ENCODE results near the gene TPCN2. TPM values are rescaled to one million over a fixed set of nuclear protein-coding genes. Genes with fewer than 3 reads are reported as not detected.
"Not testable (repeated sequence)": the region's sequence is repeated elsewhere in the genome, so short reads cannot be mapped to it uniquely, and the experiment has no call there.

TPCN2 gene
- total RNA-seq, 1 donor from 2014 or later: 23.7 TPM

DNA sequence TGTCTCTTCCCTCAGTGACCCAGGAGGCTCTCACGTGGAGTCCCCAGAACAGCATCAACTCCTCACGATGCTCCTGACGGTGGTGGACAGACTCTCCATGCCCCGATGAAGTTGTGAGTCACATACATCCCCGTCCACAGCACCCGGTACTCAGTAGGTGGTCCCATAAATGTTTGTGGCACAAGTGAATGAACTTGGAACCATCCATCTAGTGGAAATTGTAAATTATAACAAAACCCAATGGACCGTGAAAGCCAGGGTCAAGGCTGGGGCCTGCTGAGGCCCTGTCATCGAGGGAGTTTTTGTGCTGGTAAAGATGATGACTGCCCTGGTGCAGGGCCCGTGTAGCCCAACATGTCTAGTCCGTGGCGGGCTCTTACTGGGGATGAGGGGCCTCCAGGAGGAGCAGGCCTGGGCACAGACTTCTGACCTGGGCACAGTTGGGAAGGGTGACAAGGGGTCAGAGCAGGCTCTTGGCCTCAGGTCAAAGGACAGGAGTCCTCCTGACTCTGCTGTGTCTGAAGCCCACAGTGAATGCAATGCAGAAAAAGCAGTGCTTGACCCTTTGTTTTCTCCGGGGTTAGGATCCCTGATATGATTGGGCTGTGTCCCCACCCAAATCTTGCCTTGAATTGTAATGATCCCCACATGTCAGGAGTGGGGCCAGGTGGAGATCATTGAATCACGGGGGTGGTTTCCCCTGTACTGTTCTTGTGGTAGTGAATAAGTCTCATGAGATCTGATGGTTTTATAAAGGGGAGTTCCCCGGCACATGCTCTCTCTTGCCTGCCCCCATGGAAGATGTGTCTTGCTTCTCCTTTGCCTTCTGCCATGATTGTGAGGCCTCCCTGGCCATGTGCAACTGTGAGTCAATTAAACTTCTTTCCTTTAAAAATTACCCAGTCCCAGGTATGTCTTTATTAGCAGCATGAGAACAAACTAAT lies 87.0 kb downstream of the TPCN2 start:
- H3K27me3 Mint-ChIP-seq (ENCODE audit: low read depth): no peaks in the 10 kb centered on the region
- peaks cover 8% of the 10 kb centered on the region for H3K36me3 Mint-ChIP-seq
- H3K4me3 Mint-ChIP-seq: no peak overlapping the region
- TF ChIP-seq, protein P1, sequence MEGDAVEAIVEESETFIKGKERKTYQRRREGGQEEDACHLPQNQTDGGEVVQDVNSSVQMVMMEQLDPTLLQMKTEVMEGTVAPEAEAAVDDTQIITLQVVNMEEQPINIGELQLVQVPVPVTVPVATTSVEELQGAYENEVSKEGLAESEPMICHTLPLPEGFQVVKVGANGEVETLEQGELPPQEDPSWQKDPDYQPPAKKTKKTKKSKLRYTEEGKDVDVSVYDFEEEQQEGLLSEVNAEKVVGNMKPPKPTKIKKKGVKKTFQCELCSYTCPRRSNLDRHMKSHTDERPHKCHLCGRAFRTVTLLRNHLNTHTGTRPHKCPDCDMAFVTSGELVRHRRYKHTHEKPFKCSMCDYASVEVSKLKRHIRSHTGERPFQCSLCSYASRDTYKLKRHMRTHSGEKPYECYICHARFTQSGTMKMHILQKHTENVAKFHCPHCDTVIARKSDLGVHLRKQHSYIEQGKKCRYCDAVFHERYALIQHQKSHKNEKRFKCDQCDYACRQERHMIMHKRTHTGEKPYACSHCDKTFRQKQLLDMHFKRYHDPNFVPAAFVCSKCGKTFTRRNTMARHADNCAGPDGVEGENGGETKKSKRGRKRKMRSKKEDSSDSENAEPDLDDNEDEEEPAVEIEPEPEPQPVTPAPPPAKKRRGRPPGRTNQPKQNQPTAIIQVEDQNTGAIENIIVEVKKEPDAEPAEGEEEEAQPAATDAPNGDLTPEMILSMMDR (IDR thresholded peaks at IDR 0.05; ENCODE audit: unreplicated experiment): no peak
- peaks cover 10% of the 10 kb centered on the region for H3K9me3 Mint-ChIP-seq
- H3K4me1 Mint-ChIP-seq: peaks cover 3% of the 10 kb centered on the region
- no peak for DNase-seq (ENCODE audit: low spot score in 2 of 2, unreplicated experiment in 2 of 2)
- H3K27ac Mint-ChIP-seq: no peak overlapping the region

DNA sequence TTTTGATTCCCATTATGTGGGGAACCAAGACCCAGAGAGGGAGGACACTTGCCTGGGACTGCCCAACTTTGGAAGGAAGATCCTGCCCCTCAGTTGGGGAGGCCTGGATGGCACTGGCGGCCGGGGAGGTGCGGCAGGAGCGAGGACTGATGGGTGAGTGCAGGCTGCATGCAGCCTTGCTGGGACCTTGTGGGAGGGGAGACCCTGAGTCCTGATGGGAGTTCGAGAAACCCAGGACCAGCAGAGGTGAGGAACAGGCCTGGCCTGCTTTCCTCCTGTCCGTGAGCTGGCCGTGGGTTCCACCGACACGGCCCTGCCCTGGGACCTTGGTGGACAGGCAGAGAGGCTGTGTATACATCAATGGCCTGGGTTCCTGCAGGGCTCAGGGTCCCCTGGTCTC lies 87.7 kb downstream of the TPCN2 start:
- H3K36me3 Mint-ChIP-seq: peaks cover 8% of the 10 kb centered on the region
- H3K27me3 Mint-ChIP-seq (ENCODE audit: low read depth): no peaks in the 10 kb centered on the region
- H3K4me1 Mint-ChIP-seq: no peaks in the 10 kb centered on the region
- no peak overlapping the region for H3K4me3 Mint-ChIP-seq
- no peak for DNase-seq (ENCODE audit: low spot score in 2 of 2, unreplicated experiment in 2 of 2)
- TF ChIP-seq, protein P1 (IDR thresholded peaks at IDR 0.05; ENCODE audit: unreplicated experiment): no peak
- H3K9me3 Mint-ChIP-seq: peaks cover 10% of the 10 kb centered on the region
- H3K27ac Mint-ChIP-seq: no peak overlapping the region

GRCh38 chr11:69137151-69137844 lies 88.6 kb downstream of the TPCN2 start:
- Mint-ChIP-seq H3K4me3 (no peak overlapping the region), H3K4me1 (peaks cover 1% of the 10 kb centered on the region), H3K36me3 (peaks cover 8% of the 10 kb centered on the region), H3K27me3 (ENCODE audit: low read depth) (no peaks in the 10 kb centered on the region), H3K27ac (no peak overlapping the region), H3K9me3 (peaks cover 10% of the 10 kb centered on the region)
- TF ChIP-seq, protein P1 (IDR thresholded peaks at IDR 0.05; ENCODE audit: unreplicated experiment): no peak
- no peak for DNase-seq (ENCODE audit: low spot score in 2 of 2, unreplicated experiment in 2 of 2)

DNA sequence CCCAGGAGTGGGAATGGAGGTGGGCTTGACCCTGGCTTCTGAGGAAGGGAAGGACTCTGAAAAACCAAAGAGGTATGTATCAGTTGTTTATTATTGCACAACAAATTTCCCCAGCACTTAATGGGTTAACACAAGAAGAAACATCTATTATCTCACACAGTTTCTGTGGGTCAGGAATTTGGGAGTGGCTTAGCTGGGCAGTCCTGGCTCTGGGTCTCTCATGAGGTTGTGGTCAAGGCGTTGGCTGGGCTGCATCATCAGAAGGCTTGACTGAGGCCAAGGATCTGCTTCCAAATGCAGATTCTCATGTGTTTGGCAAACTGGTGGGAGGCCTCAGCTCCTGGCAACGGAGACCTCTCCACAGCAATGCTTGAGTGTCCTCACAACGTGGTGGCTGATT lies 89.5 kb downstream of the TPCN2 start:
- H3K4me3 Mint-ChIP-seq: no peak overlapping the region
- H3K36me3 Mint-ChIP-seq: peaks cover 7% of the 10 kb centered on the region
- TF ChIP-seq, protein P1 (IDR thresholded peaks at IDR 0.05; ENCODE audit: unreplicated experiment): no peak
- peaks cover 13% of the 10 kb centered on the region for H3K9me3 Mint-ChIP-seq
- H3K27me3 Mint-ChIP-seq (ENCODE audit: low read depth): no peaks in the 10 kb centered on the region
- no peak for DNase-seq (ENCODE audit: low spot score in 2 of 2, unreplicated experiment in 2 of 2)
- H3K4me1 Mint-ChIP-seq: peaks cover 1% of the 10 kb centered on the region
- H3K27ac Mint-ChIP-seq: no peak overlapping the region

DNA sequence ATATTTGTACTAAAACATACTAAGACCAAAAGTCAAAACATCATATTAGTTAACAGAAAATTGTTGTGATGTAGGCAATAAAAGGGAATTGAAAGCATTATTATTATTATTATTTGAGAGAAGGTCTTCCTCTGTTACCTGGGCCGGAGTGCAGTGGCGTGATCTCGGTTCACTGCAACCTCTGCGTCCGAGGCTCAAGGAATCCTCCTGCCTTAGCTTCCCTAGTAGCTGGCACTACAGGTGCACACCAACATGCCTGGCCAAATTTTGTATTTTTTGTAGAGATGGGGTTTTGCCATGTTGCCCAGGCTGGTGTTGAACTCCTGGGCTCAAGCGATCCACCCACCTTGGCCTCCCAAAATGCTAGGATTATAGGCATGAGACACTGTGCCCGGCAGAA lies 91.4 kb downstream of the TPCN2 start:
- not testable (repeated sequence) for H3K9me3 Mint-ChIP-seq; H3K27ac Mint-ChIP-seq; H3K4me3 Mint-ChIP-seq; H3K36me3 Mint-ChIP-seq; H3K27me3 Mint-ChIP-seq (ENCODE audit: low read depth); DNase-seq (ENCODE audit: low spot score in 2 of 2, unreplicated experiment in 2 of 2)
- peaks cover 12% of the 10 kb centered on the region for H3K4me1 Mint-ChIP-seq

DNA sequence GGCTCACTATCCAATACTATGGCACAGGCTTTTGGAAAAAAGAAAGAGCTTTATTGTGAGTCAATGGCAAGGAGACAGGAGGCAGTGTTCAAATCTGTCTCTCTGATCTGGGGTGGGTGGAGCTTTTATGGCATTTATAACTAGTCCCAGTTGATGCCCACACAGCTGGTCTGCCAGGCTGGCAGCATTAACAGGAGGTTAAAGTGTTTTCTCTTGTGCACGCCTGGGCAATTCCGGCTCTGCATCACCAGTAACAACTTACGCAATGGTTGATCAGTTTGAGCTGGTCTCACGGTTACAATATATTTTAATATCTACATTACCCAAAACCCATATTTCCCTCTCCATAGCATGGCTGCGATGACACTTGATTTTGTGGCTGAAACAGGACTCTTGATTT lies 91.9 kb downstream of the TPCN2 start:
- Mint-ChIP-seq H3K9me3 (peaks cover 7% of the 10 kb centered on the region), H3K27me3 (ENCODE audit: low read depth) (no peaks in the 10 kb centered on the region), H3K4me1 (peaks cover 17% of the 10 kb centered on the region), H3K36me3 (peaks cover 4% of the 10 kb centered on the region), H3K27ac (no peak overlapping the region), H3K4me3 (no peak overlapping the region)
- no peak for DNase-seq (ENCODE audit: low spot score in 2 of 2, unreplicated experiment in 2 of 2)
- TF ChIP-seq, protein P1 (IDR thresholded peaks at IDR 0.05; ENCODE audit: unreplicated experiment): no peak

Measured in mesothelial cell of epicardium (in vitro differentiated cells).